ENCODE results near the gene MEIS2. TPM values are rescaled to one million over a fixed set of nuclear protein-coding genes. Genes with fewer than 3 reads are reported as not detected.

MEIS2 gene
- total RNA-seq, 2 donors from 2014 or later = 7.1 to 9.7 TPM

- Mint-ChIP-seq H3K27ac (no peak overlapping the region), H3K27me3 (ENCODE audit: insufficient read depth) (peaks cover 86% of the 10 kb centered on the region), H3K4me3 (peak overlapping the region; percentile 61), H3K9me3 (no peaks in the 10 kb centered on the region), H3K4me1 (peaks cover 41% of the 10 kb centered on the region), H3K36me3 (ENCODE audit: low read depth) (no peaks in the 10 kb centered on the region)
- Histone ChIP-seq H3K36me3 (ENCODE audit: control insufficient read depth, insufficient read depth, low read length) (no peaks in the 10 kb centered on the region), H3K4me3 (ENCODE audit: low read length) (peak overlapping the region; percentile 82), H3K27me3 (ENCODE audit: control insufficient read depth, insufficient read depth, low read length, poor library complexity, severe bottlenecking) (peaks cover 76% of the 10 kb centered on the region), H3K9ac (ENCODE audit: extremely low read depth, low read length, poor library complexity, severe bottlenecking) (no peak overlapping the region), H3K4me1 (ENCODE audit: control insufficient read depth, insufficient read depth, low read length) (peaks cover 4% of the 10 kb centered on the region), H3K27ac (ENCODE audit: low read depth, low read length) (no peak overlapping the region), H3K9me3 (ENCODE audit: control insufficient read depth, low read length) (no peaks in the 10 kb centered on the region)
- WGBS, 2 experiments (ENCODE audit: insufficient coverage in 1 of 2, insufficient read length in 1 of 2) = 25% methylated on average over 1 to 3 of the region's 3 CpGs
- no peak for DNase-seq
- no peak for TF ChIP-seq CTCF (conservative IDR thresholded peaks at IDR 0.05)
These were observed 11.0 kb upstream of the MEIS2 start for GRCh38 chr15:37111427-37111717.

GRCh38 chr15:37109872-37110572, 9.7 kb upstream of the MEIS2 start:
- Histone ChIP-seq H3K4me1 (ENCODE audit: control insufficient read depth, insufficient read depth, low read length) (peaks cover 4% of the 10 kb centered on the region), H3K27me3 (ENCODE audit: control insufficient read depth, insufficient read depth, low read length, poor library complexity, severe bottlenecking) (peaks cover 87% of the 10 kb centered on the region), H3K9ac (ENCODE audit: extremely low read depth, low read length, poor library complexity, severe bottlenecking) (no peak overlapping the region), H3K4me3 (ENCODE audit: low read length) (peak overlapping the region; percentile 82), H3K27ac (ENCODE audit: low read depth, low read length) (no peak overlapping the region), H3K36me3 (ENCODE audit: control insufficient read depth, insufficient read depth, low read length) (no peaks in the 10 kb centered on the region), H3K9me3 (ENCODE audit: control insufficient read depth, low read length) (no peaks in the 10 kb centered on the region)
- WGBS, 2 experiments (ENCODE audit: insufficient coverage in 1 of 2, insufficient read length in 1 of 2) = 0 to 2% methylated on average over 4 to 27 of the region's 27 CpGs
- H3K27me3 Mint-ChIP-seq (ENCODE audit: insufficient read depth) = peaks cover 92% of the 10 kb centered on the region
- H3K9me3 Mint-ChIP-seq = no peaks in the 10 kb centered on the region
- peaks cover 50% of the 10 kb centered on the region for H3K4me1 Mint-ChIP-seq
- DNase-seq = peak; percentile 81
- H3K36me3 Mint-ChIP-seq (ENCODE audit: low read depth) = no peaks in the 10 kb centered on the region
- no peak for TF ChIP-seq CTCF (conservative IDR thresholded peaks at IDR 0.05)
- no peak overlapping the region for H3K27ac Mint-ChIP-seq
- H3K4me3 Mint-ChIP-seq = peak overlapping the region; percentile 61

GRCh38 chr15:37109168-37109871, 9.0 kb upstream of the MEIS2 start:
- Histone ChIP-seq H3K4me3 (ENCODE audit: low read length) (peak overlapping the region; percentile 82), H3K4me1 (ENCODE audit: control insufficient read depth, insufficient read depth, low read length) (peaks cover 4% of the 10 kb centered on the region), H3K27me3 (ENCODE audit: control insufficient read depth, insufficient read depth, low read length, poor library complexity, severe bottlenecking) (peaks cover 89% of the 10 kb centered on the region), H3K27ac (ENCODE audit: low read depth, low read length) (no peak overlapping the region), H3K36me3 (ENCODE audit: control insufficient read depth, insufficient read depth, low read length) (no peaks in the 10 kb centered on the region), H3K9me3 (ENCODE audit: control insufficient read depth, low read length) (no peaks in the 10 kb centered on the region), H3K9ac (ENCODE audit: extremely low read depth, low read length, poor library complexity, severe bottlenecking) (no peak overlapping the region)
- Mint-ChIP-seq H3K36me3 (ENCODE audit: low read depth) (no peaks in the 10 kb centered on the region), H3K9me3 (no peaks in the 10 kb centered on the region), H3K4me1 (peaks cover 57% of the 10 kb centered on the region), H3K27me3 (ENCODE audit: insufficient read depth) (peaks cover 93% of the 10 kb centered on the region), H3K27ac (no peak overlapping the region), H3K4me3 (peak overlapping the region; percentile 61)
- DNase-seq = peak; percentile 82
- no peak for TF ChIP-seq CTCF (conservative IDR thresholded peaks at IDR 0.05)
- 1 to 9% methylated on average over 13 to 18 of the region's 18 CpGs for WGBS, 2 experiments (ENCODE audit: insufficient coverage in 1 of 2, insufficient read length in 1 of 2)
